CD4-positive, alpha-beta T cell (primary cell): ENCODE results near the gene EPHB1. TPM values are rescaled to one million over a fixed set of nuclear protein-coding genes. Genes with fewer than 3 reads are reported as not detected.
"Not testable (repeated sequence)": the region's sequence is repeated elsewhere in the genome, so short reads cannot be mapped to it uniquely, and the experiment has no call there.

Experiments
- ATAC-seq: fragments of 200-7000 bp; cut with Tn5 transposase; one replicate; pipeline ENCODE4 v1.10.0; 2022; ENCODE audit warnings: mild to moderate bottlenecking; ENCODE audit not compliant: poor library complexity
- CTCF ChIA-PET: fragments of 350-600 bp; sonication (Branson Sonifier 250); formaldehyde crosslinking; loops from one replicate; lab custom pipeline; 2021; ENCODE audit warnings: antibody characterized with exemption, inconsistent platforms; lab: Charles Lee
- POLR2A ChIA-PET: fragments of 350-600 bp; sonication (Branson Sonifier 250); formaldehyde crosslinking; loops from one replicate; lab custom pipeline; 2021; ENCODE audit warnings: antibody characterized with exemption, inconsistent platforms; lab: Charles Lee
- DNase-seq, 14 experiments: peaks; one replicate each; pipeline ENCODE4 v3.0.0-alpha.2; 2013 to 2020; ENCODE audit warnings: mixed read lengths in 2 of 14
- H3K27ac ChIP-seq, 2 donors: one replicate each; pipeline versions ENCODE4 v1.5.1 to v1.7.0; 2013; ENCODE audit warnings: low read length in 2 of 2, low read depth in 1 of 2, mild to moderate bottlenecking in 1 of 2
- H3K27me3 ChIP-seq, 2 experiments: 1 replicate in 1 of 2; 2 replicates in 1 of 2; pipeline versions ENCODE4 v1.6.1 to v1.7.0; 2013; ENCODE audit warnings: low read length in 2 of 2, control low read depth in 1 of 2, mild to moderate bottlenecking in 1 of 2, moderate library complexity in 1 of 2; ENCODE audit not compliant: insufficient read depth in 2 of 2, control insufficient read depth in 1 of 2
- H3K36me3 ChIP-seq: one replicate; pipeline ENCODE4 v1.6.1; 2013; ENCODE audit warnings: low read length, control low read depth; ENCODE audit not compliant: insufficient read depth
- H3K4me1 ChIP-seq: one replicate; pipeline ENCODE4 v1.6.1; 2013; ENCODE audit warnings: low read length, control low read depth; ENCODE audit not compliant: insufficient read depth
- H3K4me3 ChIP-seq: one replicate; pipeline ENCODE4 v1.5.1; 2013; ENCODE audit warnings: mild to moderate bottlenecking, low read length, moderate library complexity
- H3K9me3 ChIP-seq, 2 experiments: 1 replicate in 1 of 2; 2 replicates in 1 of 2; pipeline versions ENCODE4 v1.6.1 to v1.7.0; 2013; ENCODE audit warnings: low read length in 2 of 2, mild to moderate bottlenecking in 2 of 2, control low read depth in 1 of 2, moderate library complexity in 1 of 2; ENCODE audit not compliant: control insufficient read depth in 1 of 2, insufficient read depth in 1 of 2
- H3K27ac Mint-ChIP-seq: one replicate; pipeline ENCODE4 v1.8.0; 2020; ENCODE audit warnings: mixed read lengths
- H3K27me3 Mint-ChIP-seq: one replicate; pipeline ENCODE4 v1.8.0; 2021; ENCODE audit warnings: mixed read lengths
- H3K36me3 Mint-ChIP-seq: one replicate; pipeline ENCODE4 v1.8.0; 2021; ENCODE audit warnings: low read depth, mixed read lengths
- H3K4me1 Mint-ChIP-seq: one replicate; pipeline ENCODE4 v1.8.0; 2021; ENCODE audit warnings: low read depth, mixed read lengths
- H3K4me3 Mint-ChIP-seq: one replicate; pipeline ENCODE4 v1.8.0; 2020; ENCODE audit warnings: mild to moderate bottlenecking, mixed read lengths
- H3K9me3 Mint-ChIP-seq: one replicate; pipeline ENCODE4 v1.8.0; 2020; ENCODE audit warnings: mixed read lengths
- intact Hi-C, 2 experiments: fragments of 100-400 bp; cut with DNase I in 1 of 2; cut with micrococcal nuclease in 1 of 2; formaldehyde crosslinking; loops; one replicate each; pipeline versions ENCODE4 v1.15.1 to v1.9.0; 2023 to 2025; cut with DNase I, micrococcal nuclease
- total RNA-seq, 174 experiments: library from RNA in 2 of 174; stranded (reverse) in 2 of 174; gene quantifications; one replicate each; pipeline ENCODE4 v1.2.3 and lab custom pipeline; 2021 to 2026
- TF ChIP-seq, protein P1 (sequence below): fragments of 200-600 bp; IDR thresholded peaks from one replicate; pipeline ENCODE4 v1.8.0; 2022; ENCODE audit warnings: antibody characterized with exemption, mild to moderate bottlenecking

Gene EPHB1
- total RNA-seq, 2 experiments from 2014 or later = 0.08 to 0.49 TPM

DNA sequence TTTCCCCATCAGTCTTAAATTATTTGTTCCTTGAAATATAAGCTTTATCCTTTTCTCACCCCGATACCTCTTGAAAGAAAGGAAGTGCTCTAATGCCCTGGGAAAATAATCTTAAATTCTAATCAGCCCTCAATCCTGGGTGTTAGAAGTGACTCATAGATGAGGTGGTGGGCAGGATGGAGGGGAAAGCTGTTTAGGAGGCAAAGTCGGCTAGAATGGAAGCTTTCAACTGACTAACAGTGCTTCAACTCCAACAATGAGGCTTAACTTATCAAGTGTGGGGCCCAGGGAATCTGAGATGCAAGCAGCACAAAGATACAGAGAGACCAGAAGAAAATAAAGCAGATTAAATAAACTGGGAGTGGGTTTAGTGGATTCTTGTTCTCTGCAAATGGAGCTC is 175.8 kb downstream of the EPHB1 start:
- no peaks in the 10 kb centered on the region for H3K27me3 ChIP-seq
- Mint-ChIP-seq H3K27me3 (no peaks in the 10 kb centered on the region), H3K27ac (no peak overlapping the region), H3K9me3 (no peaks in the 10 kb centered on the region), H3K4me1 (no peaks in the 10 kb centered on the region), H3K4me3 (no peak overlapping the region), H3K36me3 (no peaks in the 10 kb centered on the region)
- ATAC-seq = no peak
- DNase-seq = no peak
- no peak overlapping the region for H3K4me3 ChIP-seq
- intact Hi-C loops = no loop called here
- TF ChIP-seq, protein P1, sequence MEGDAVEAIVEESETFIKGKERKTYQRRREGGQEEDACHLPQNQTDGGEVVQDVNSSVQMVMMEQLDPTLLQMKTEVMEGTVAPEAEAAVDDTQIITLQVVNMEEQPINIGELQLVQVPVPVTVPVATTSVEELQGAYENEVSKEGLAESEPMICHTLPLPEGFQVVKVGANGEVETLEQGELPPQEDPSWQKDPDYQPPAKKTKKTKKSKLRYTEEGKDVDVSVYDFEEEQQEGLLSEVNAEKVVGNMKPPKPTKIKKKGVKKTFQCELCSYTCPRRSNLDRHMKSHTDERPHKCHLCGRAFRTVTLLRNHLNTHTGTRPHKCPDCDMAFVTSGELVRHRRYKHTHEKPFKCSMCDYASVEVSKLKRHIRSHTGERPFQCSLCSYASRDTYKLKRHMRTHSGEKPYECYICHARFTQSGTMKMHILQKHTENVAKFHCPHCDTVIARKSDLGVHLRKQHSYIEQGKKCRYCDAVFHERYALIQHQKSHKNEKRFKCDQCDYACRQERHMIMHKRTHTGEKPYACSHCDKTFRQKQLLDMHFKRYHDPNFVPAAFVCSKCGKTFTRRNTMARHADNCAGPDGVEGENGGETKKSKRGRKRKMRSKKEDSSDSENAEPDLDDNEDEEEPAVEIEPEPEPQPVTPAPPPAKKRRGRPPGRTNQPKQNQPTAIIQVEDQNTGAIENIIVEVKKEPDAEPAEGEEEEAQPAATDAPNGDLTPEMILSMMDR = no peak
- H3K9me3 ChIP-seq = no peaks in the 10 kb centered on the region
- H3K4me1 ChIP-seq = no peaks in the 10 kb centered on the region
- H3K27ac ChIP-seq = no peak overlapping the region
- ChIA-PET POLR2A (no interaction called here), CTCF (no interaction called here)
- H3K36me3 ChIP-seq = no peaks in the 10 kb centered on the region

DNA sequence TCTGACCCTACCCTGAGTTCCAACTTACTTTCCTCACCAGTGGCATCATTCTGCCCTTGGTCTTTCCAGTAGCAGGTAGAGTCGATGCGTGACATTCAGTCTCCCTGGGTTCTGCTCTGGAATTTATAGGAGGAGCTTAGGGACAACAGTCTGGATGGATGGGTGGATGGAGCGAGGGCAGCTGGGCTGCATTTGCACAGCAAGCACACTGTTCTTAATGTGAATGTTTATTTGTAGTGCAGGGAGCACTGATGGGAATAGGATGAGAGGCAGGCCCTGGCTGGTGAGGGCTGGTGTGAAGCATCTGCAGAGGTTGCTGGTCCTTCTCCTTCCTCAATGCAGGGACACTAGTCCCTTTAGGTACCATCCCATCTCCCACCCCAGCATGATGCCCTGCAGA is 176.2 kb downstream of the EPHB1 start:
- no peak overlapping the region for H3K4me3 Mint-ChIP-seq
- ChIA-PET CTCF (no interaction called here), POLR2A (no interaction called here)
- no peaks in the 10 kb centered on the region for H3K27me3 ChIP-seq
- no peaks in the 10 kb centered on the region for H3K4me1 Mint-ChIP-seq
- H3K4me3 ChIP-seq = no peak overlapping the region
- no peak overlapping the region for H3K27ac ChIP-seq
- H3K4me1 ChIP-seq = no peaks in the 10 kb centered on the region
- ATAC-seq (no peak), DNase-seq (no peak)
- no peaks in the 10 kb centered on the region for H3K36me3 ChIP-seq
- H3K27me3 Mint-ChIP-seq = no peaks in the 10 kb centered on the region
- intact Hi-C loops = no loop called here
- H3K9me3 ChIP-seq = no peaks in the 10 kb centered on the region
- TF ChIP-seq, protein P1 = no peak
- no peak overlapping the region for H3K27ac Mint-ChIP-seq
- no peaks in the 10 kb centered on the region for H3K36me3 Mint-ChIP-seq
- H3K9me3 Mint-ChIP-seq = no peaks in the 10 kb centered on the region

DNA sequence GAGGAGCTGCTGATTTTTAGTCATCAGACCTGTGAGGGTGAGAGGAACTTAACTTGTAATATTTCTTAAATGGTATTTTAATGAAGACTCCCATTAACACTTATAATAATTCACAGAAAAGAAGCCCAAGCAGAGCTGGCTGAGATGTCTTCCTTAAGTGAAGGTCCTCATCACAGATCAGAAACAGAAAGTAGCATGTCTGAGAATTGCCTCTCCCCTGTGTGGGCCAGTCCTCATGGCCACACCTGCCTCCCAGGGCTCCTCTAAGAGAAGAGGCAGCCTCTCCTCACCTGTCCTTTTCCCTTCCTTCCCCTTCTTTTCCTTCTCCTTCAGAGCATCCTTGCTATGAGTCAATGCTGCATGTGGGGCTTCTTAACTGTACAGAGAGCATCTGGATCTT is 176.8 kb downstream of the EPHB1 start:
- H3K27me3 ChIP-seq, H3K27me3 Mint-ChIP-seq, ATAC-seq, H3K4me3 ChIP-seq, H3K9me3 ChIP-seq, H3K4me1 Mint-ChIP-seq, H3K27ac ChIP-seq, CTCF ChIA-PET, H3K27ac Mint-ChIP-seq, intact Hi-C loops, H3K4me1 ChIP-seq, DNase-seq, H3K36me3 ChIP-seq, H3K4me3 Mint-ChIP-seq, H3K36me3 Mint-ChIP-seq, POLR2A ChIA-PET, H3K9me3 Mint-ChIP-seq: not testable (repeated sequence)

DNA sequence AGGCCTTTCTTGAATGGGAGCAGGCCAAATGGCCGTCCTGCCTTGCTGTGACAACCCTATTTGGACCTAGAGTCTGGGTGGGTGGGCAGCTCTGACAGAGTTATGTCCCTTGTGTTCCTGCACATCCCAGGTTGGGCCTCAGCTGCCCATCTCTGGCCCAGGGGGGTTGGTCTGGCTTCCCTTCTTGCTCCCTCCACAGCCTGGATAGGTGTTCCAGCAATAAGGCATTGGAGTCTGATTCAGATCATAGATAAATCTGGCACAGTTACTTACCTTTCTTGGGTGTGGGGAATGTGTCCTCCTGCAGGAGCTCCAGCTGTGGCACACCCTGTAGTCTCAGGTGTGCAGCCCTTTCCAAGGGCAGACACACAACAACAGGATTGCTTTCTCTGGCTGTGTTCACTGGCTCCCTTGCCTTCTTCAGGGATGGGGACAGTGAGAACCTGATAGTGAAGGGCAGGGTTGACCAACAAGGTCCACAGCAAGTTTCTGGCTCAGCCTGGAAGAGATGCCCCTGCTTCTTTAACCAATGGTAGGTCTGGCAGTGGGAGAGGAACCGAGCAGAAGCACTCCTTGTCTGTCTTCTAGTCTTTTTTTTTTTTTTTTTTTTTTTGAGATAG is 177.9 kb downstream of the EPHB1 start:
- no peak overlapping the region for H3K27ac ChIP-seq
- H3K9me3 ChIP-seq = no peaks in the 10 kb centered on the region
- Mint-ChIP-seq H3K27ac (no peak overlapping the region), H3K9me3 (no peaks in the 10 kb centered on the region), H3K27me3 (no peaks in the 10 kb centered on the region), H3K4me3 (no peak overlapping the region), H3K36me3 (no peaks in the 10 kb centered on the region), H3K4me1 (no peaks in the 10 kb centered on the region)
- DNase-seq (no peak), ATAC-seq (no peak)
- intact Hi-C loops = no loop called here
- H3K4me1 ChIP-seq = no peaks in the 10 kb centered on the region
- TF ChIP-seq, protein P1 = no peak
- ChIA-PET POLR2A (no interaction called here), CTCF (no interaction called here)
- no peaks in the 10 kb centered on the region for H3K27me3 ChIP-seq
- H3K4me3 ChIP-seq = no peak overlapping the region
- no peaks in the 10 kb centered on the region for H3K36me3 ChIP-seq
